ENCODE measurements around the gene KHDC3L. TPM values are rescaled to one million over a fixed set of nuclear protein-coding genes. Genes with fewer than 3 reads are reported as not detected.

Gene KHDC3L
- total and polyA plus RNA-seq, 10 donors = not detected

- no peak for TF ChIP-seq CTCF (IDR thresholded peaks at IDR 0.05 in 8 of 11, conservative IDR thresholded peaks at IDR 0.05 in 3 of 11)
- no peak for TF ChIP-seq POLR2AphosphoS5 (IDR thresholded peaks at IDR 0.05)
- TF ChIP-seq POLR2A (IDR thresholded peaks at IDR 0.05) = no peak
- Histone ChIP-seq H3K4me1 (no peaks in the 10 kb centered on the region), H3K27ac (no peak overlapping the region), H3K36me3 (no peaks in the 10 kb centered on the region), H3K27me3 (replicated peaks in 1 of 7) (peaks cover 0 to 5% (median 0%) of the 10 kb centered on the region in 7 donors), H3K4me3 (no peak overlapping the region), H3K9me3 (no peaks in the 10 kb centered on the region)
- no peak for DNase-seq
- 46 to 76% (median 63%) methylated on average over 1 of the region's 1 CpG for WGBS, 5 donors
- intact Hi-C loops (cut with DNase I; ENCODE audit: low total_unique reads) = no loop called here
Observed at GRCh38 chr6:73341335-73341734, 21.1 kb upstream of the KHDC3L start.

- 82 to 93% (median 87%) methylated on average over 5 of the region's 5 CpGs for WGBS, 5 donors
- intact Hi-C loops (cut with DNase I; ENCODE audit: low total_unique reads) = no loop called here
- no peak overlapping the region for H3K4me3 ChIP-seq
- H3K27me3 ChIP-seq (replicated peaks in 1 of 7) = peaks cover 0 to 10% (median 0%) of the 10 kb centered on the region in 7 donors
- TF ChIP-seq POLR2A (IDR thresholded peaks at IDR 0.05) (no peak), CTCF (IDR thresholded peaks at IDR 0.05 in 8 of 11, conservative IDR thresholded peaks at IDR 0.05 in 3 of 11) (no peak), POLR2AphosphoS5 (IDR thresholded peaks at IDR 0.05) (no peak)
- no peaks in the 10 kb centered on the region for H3K4me1 ChIP-seq
- no peaks in the 10 kb centered on the region for H3K36me3 ChIP-seq
- H3K9me3 ChIP-seq = no peaks in the 10 kb centered on the region
- H3K27ac ChIP-seq = no peak overlapping the region
- DNase-seq = no peak
Observed at GRCh38 chr6:73342174-73342573, 20.3 kb upstream of the KHDC3L start.

- intact Hi-C loops (cut with DNase I; ENCODE audit: low total_unique reads) = no loop called here
- no peaks in the 10 kb centered on the region for H3K4me1 ChIP-seq
- H3K27me3 ChIP-seq (replicated peaks in 1 of 7) = peaks cover 0 to 20% (median 3%) of the 10 kb centered on the region in 7 donors
- DNase-seq = no peak
- H3K36me3 ChIP-seq = no peaks in the 10 kb centered on the region
- no peak for TF ChIP-seq POLR2AphosphoS5 (IDR thresholded peaks at IDR 0.05)
- no peak for TF ChIP-seq POLR2A (IDR thresholded peaks at IDR 0.05)
- TF ChIP-seq CTCF (IDR thresholded peaks at IDR 0.05 in 8 of 11, conservative IDR thresholded peaks at IDR 0.05 in 3 of 11) = no peak
- H3K27ac ChIP-seq = no peak overlapping the region
- H3K4me3 ChIP-seq = no peak overlapping the region
- no peaks in the 10 kb centered on the region for H3K9me3 ChIP-seq
Observed at GRCh38 chr6:73343164-73343563, 19.3 kb upstream of the KHDC3L start.

GRCh38 chr6:73348550-73349204 is 13.8 kb upstream of the KHDC3L start:
- TF ChIP-seq POLR2A (IDR thresholded peaks at IDR 0.05) (no peak), CTCF (IDR thresholded peaks at IDR 0.05 in 8 of 11, conservative IDR thresholded peaks at IDR 0.05 in 3 of 11) (no peak), POLR2AphosphoS5 (IDR thresholded peaks at IDR 0.05) (no peak)
- H3K27ac ChIP-seq = no peak overlapping the region
- H3K9me3 ChIP-seq = peaks cover 0 to 2% (median 0%) of the 10 kb centered on the region in 8 donors
- no peaks in the 10 kb centered on the region for H3K4me1 ChIP-seq
- DNase-seq = no peak
- intact Hi-C loops (cut with DNase I; ENCODE audit: low total_unique reads) = no loop called here
- no peak overlapping the region for H3K4me3 ChIP-seq
- WGBS, 5 donors = 40 to 55% (median 45%) methylated on average over 26 to 33 of the region's 33 CpGs
- H3K36me3 ChIP-seq = no peaks in the 10 kb centered on the region
- peaks cover 0 to 59% (median 23%) of the 10 kb centered on the region in 7 donors for H3K27me3 ChIP-seq (replicated peaks in 1 of 7)

Measured in spleen (tissue), 11 donors.